ENCODE data around the gene RXRG. TPM values are rescaled to one million over a fixed set of nuclear protein-coding genes. Genes with fewer than 3 reads are reported as not detected.
A peak's percentile ranks its signal among the peaks of the same experiment; 100 is the strongest.

Gene RXRG
- total RNA-seq, 1 donor from 2014 or later: 9.1 TPM

- TF ChIP-seq CTCF (IDR thresholded peaks at IDR 0.05): no peak
- no peaks in the 10 kb centered on the region for H3K9me3 ChIP-seq
- H3K36me3 ChIP-seq: no peaks in the 10 kb centered on the region
- intact Hi-C loops (cut with DNase I): no loop called here
- no peak overlapping the region for H3K27ac ChIP-seq
- no peak overlapping the region for H3K4me3 ChIP-seq
- ATAC-seq: no peak
- no peaks in the 10 kb centered on the region for H3K4me1 ChIP-seq
- no peak for DNase-seq
- peaks cover 2% of the 10 kb centered on the region for H3K27me3 ChIP-seq
Measured at GRCh38 chr1:165451691-165452090, 6.8 kb upstream of the RXRG start.

GRCh38 chr1:165449131-165449530 is 4.2 kb upstream of the RXRG start:
- ATAC-seq (no peak), DNase-seq (no peak)
- Histone ChIP-seq H3K27me3 (peaks cover 5% of the 10 kb centered on the region), H3K4me1 (peaks cover 4% of the 10 kb centered on the region), H3K27ac (no peak overlapping the region), H3K36me3 (no peaks in the 10 kb centered on the region), H3K4me3 (no peak overlapping the region), H3K9me3 (no peaks in the 10 kb centered on the region)
- intact Hi-C loops (cut with DNase I): no loop called here
- no peak for TF ChIP-seq CTCF (IDR thresholded peaks at IDR 0.05)

- Histone ChIP-seq H3K4me3 (peak overlapping the region; percentile 42), H3K36me3 (no peaks in the 10 kb centered on the region), H3K27ac (no peak overlapping the region), H3K9me3 (no peaks in the 10 kb centered on the region), H3K4me1 (peaks cover 10% of the 10 kb centered on the region), H3K27me3 (peaks cover 12% of the 10 kb centered on the region)
- intact Hi-C loops (cut with DNase I): no loop called here
- no peak for DNase-seq
- no peak for TF ChIP-seq CTCF (IDR thresholded peaks at IDR 0.05)
- no peak for ATAC-seq
Measured at GRCh38 chr1:165445388-165445787, 462 bp upstream of the RXRG start.

- ATAC-seq: peak; percentile 79
- no peak for DNase-seq
- peak overlapping the region; percentile 42 for H3K4me3 ChIP-seq
- no peaks in the 10 kb centered on the region for H3K9me3 ChIP-seq
- intact Hi-C loops (cut with DNase I): no loop called here
- peak overlapping the region; percentile 52 for H3K27ac ChIP-seq
- H3K4me1 ChIP-seq: peaks cover 10% of the 10 kb centered on the region
- H3K36me3 ChIP-seq: no peaks in the 10 kb centered on the region
- TF ChIP-seq CTCF (IDR thresholded peaks at IDR 0.05): no peak
- H3K27me3 ChIP-seq: peaks cover 12% of the 10 kb centered on the region
Measured at GRCh38 chr1:165443539-165444311, 1.2 kb downstream of the RXRG start.

- no peak for TF ChIP-seq CTCF (IDR thresholded peaks at IDR 0.05)
- Histone ChIP-seq H3K4me3 (no peak overlapping the region), H3K36me3 (no peaks in the 10 kb centered on the region), H3K27ac (no peak overlapping the region), H3K4me1 (peaks cover 10% of the 10 kb centered on the region), H3K27me3 (peaks cover 12% of the 10 kb centered on the region), H3K9me3 (no peaks in the 10 kb centered on the region)
- intact Hi-C loops (cut with DNase I): no loop called here
- DNase-seq: no peak
- ATAC-seq: no peak
Measured at GRCh38 chr1:165442653-165443052, 2.3 kb downstream of the RXRG start.

Data from upper lobe of right lung (tissue), 1 donor.